Stimulated activated CD4-positive, alpha-beta T cell treated with anti-CD3 and anti-CD28 coated beads, Interleukin-1b, Interleukin-23, amount 100 ng/mL, for 24 hours (primary cell): ENCODE results near the gene TIPARP.
"Not testable (repeated sequence)": the region's sequence is repeated elsewhere in the genome, so short reads cannot be mapped to it uniquely, and the experiment has no call there.

Experiments used
- DNase-seq, 4 experiments: peaks; one replicate each; pipeline ENCODE4 v3.0.0-alpha.2; 2020; ENCODE audit warnings: low read depth in 4 of 4, low spot score in 1 of 4

Gene TIPARP

DNA sequence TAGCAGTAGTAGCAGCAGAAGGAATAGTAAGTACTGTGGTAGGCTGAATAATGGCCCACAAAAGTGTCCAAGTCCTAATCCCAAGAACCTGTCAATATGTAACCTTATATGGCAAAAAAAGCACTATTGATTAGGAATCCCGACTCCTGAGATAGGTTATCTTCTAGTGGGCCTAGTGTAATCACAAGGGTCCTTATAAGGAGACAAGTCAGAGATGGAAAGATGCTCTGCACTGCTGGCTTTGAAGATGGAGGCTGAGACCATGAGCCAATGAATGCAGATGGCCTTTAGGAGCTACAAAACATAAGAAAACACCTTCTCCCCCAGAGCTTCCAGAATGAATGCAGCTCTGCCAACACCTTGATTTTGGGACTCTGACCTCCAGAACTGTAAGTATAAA is 36.0 kb downstream of the TIPARP start:
- DNase-seq = no peak

DNA sequence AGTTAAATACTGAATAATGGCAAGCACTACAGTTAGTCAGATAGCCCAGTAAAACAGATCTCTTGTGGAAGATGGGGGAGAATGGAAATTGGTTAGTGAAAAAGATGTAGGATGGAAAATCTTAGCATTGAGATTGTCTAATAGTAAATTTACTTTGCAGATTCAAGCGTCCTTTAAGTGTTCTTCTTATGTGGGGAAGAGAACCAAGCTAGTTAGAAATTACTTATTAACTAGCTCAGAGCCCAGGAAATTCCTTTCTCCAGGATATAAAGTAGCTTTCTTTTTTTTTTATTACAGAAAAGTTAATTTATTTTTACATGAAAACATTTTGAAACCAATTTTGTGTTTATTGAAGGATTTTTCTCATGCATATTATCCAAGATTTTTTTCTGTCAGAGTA is 36.7 kb downstream of the TIPARP start:
- DNase-seq = no peak

GRCh38 chr3:156711944-156712343 is 37.6 kb downstream of the TIPARP start:
- not testable (repeated sequence) for DNase-seq

GRCh38 chr3:156716105-156716862 is 41.9 kb downstream of the TIPARP start:
- no peak for DNase-seq

DNA sequence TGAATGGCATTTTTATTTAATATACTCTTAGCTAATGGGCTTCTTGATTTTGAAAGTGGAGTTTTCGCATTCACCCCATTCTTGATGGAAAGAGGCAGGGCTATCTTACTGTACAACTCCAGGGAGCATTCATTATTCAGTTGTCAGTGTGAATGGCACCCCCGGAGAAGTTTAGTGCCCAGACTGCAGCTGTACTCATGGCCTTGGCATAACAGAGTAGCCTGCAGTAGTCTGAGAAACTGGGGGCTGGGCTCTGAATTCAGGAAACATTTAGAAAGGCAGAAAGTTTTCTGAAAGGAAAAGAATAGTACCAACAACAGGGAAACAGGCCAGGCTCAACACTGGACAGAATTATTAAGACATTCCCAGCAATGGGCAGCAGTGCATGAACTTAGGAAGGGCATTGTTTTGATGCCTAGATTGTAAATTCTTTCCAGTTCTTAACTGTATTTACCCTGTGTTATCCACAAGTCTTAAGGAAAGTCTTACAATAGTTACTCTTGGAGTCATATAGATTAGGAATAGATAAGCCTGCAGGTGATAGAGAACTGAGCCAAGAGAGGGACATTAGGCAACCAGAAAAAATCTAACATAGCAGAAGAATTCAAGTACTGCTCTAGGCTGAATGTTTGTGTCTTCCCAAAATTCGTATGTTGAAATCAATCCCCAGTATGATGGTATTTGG is 44.4 kb downstream of the TIPARP start:
- no peak for DNase-seq

GRCh38 chr3:156720826-156721225 is 46.4 kb downstream of the TIPARP start:
- DNase-seq = no peak

GRCh38 chr3:156721687-156722618 is 47.6 kb downstream of the TIPARP start:
- DNase-seq = no peak

DNA sequence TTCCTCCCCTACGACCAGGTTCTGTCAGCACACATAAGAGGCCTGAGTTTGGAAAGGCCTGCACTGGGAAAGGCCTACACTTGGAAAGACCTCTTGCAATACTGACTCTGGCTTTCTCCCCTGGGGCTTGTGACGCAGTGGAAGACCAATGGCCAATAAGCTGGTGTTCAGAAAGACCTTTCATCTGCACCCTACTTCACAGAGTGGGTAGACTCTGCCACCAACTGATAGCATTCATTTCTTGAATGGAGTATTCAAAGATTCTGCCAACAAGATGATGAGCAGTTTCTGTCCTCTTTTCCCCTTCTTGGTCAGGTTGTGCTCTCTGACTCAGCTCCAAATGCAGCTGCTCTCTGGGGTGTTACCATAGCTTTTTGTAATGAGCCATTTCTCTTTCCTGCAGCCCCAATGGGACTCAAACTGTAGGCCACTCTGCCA is 48.8 kb downstream of the TIPARP start:
- no peak for DNase-seq

DNA sequence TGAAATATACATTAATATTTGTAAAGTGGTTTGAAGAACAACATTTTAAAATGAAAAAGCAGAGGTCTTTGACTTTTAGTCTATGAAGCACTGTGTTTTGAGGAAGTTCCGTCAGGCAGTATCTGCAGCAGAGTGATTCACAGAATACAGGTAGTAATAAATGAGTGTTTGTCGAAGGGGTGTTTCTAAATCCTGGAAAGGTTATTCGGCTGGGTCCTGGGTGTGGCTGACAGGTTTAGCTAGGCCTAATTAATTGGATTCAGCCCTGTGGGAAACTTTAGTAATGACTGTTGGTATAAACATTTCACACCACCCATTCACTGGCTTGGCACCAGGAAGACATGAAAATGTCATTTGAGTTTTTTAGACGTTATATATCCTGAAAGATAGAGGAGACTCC is 51.3 kb downstream of the TIPARP start:
- DNase-seq = no peak

DNA sequence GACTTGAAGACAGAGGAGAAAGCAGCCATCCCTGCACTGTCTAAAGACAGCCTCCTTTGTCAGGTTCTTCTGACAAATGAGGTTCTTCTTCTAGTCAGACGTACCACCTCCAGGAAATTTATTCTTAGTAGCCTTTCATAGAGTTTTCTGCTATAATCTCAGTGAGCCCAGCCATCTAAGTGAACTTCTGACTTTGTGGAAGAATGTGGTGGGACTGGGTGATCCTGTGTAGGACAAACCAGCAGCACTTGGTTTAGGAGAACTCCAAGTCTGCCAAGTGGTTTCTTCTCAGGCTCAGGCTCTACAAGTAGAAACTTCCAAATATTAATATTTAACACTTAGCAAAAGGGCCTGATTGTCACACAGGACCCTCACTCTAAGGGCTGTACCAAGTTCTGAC is 52.1 kb downstream of the TIPARP start:
- DNase-seq = no peak

GRCh38 chr3:156727519-156728205 is 53.3 kb downstream of the TIPARP start:
- DNase-seq = no peak

DNA sequence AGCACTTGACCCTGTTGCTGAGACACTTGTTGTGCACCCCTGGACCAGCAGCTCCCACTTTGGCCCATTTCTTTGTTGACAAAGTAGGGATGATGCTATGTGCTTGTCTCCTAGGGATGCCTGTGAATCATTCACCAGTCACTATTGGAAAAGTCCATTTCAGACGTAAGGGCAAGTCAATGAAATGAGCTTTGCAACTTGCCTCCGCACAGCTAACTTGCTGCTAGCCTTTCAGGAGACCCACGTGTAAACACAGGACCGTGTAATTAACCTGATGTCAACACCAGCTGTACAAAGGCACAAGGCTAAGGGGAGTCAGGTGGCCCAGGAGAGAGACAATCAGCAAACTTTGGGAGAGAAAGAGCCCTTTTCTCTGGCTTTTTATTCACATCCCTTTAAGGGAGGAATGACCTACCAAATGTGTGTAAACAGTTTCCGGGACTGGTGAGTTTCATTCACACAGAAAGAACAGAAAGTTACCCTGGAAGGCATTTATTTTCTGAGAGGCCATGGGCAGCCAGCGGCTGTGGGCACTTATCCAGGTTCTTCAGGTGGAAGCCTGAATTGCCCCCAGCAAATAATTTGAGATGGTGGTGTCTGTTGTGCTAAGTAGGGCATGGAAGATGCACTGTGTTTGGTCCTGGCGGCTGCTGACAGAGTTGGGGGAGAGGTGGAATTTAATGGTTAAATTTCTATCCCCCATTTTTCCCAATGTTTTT is 54.0 kb downstream of the TIPARP start:
- DNase-seq = no peak

DNA sequence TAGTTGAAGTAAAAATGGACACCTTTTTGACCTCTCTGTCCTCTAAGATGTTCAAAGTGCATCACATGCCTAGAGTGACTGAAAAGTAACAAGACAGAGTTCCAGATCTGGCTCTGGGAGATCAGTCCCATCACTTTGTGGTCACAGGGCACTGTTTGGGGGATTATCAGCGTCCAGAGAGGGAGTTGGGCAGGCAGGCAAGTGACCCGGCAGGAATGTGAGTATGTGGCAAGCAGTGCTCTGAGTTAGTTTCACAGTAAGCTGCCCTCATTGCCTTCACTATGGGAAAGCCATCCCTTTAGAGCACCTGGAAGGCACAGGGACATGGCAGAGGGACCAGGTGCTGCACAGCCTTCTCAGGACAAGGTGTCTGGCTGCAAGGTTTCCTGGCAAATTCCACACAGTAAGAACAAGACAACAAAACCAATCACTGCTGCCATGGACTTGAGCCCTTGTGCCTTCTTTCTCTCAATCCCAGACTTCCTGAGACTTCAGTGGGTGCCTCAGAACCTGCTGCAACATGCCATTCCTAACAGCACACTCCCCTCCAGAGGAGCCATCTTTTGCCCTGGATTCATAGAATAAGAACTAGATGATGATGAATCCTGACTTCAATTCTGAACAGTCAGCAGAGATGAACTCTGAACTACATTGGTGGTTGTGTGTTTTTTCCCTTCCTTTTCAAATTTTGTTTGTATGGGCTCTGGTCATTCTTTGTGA is 55.2 kb downstream of the TIPARP start:
- DNase-seq = no peak

DNA sequence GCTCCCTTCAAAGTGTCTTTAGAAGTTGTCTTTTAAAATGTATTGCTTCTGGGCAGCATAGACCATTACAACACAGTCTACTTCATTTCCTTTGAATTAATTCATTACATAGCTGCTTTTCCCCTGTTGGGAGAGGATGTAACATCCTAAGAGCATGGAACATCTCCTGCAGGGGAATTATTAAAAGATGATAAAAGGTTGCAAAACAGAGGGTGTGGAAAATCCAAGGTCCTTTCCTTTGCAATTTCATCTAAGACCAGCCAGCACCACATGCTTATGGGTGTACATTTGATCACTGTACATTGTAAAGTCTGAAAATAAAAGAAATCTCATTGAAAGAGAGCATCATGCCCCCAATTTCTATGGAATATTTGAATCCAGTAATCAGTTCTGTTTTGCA is 57.4 kb downstream of the TIPARP start:
- DNase-seq = no peak

GRCh38 chr3:156732261-156732660 is 57.9 kb downstream of the TIPARP start:
- no peak for DNase-seq

DNA sequence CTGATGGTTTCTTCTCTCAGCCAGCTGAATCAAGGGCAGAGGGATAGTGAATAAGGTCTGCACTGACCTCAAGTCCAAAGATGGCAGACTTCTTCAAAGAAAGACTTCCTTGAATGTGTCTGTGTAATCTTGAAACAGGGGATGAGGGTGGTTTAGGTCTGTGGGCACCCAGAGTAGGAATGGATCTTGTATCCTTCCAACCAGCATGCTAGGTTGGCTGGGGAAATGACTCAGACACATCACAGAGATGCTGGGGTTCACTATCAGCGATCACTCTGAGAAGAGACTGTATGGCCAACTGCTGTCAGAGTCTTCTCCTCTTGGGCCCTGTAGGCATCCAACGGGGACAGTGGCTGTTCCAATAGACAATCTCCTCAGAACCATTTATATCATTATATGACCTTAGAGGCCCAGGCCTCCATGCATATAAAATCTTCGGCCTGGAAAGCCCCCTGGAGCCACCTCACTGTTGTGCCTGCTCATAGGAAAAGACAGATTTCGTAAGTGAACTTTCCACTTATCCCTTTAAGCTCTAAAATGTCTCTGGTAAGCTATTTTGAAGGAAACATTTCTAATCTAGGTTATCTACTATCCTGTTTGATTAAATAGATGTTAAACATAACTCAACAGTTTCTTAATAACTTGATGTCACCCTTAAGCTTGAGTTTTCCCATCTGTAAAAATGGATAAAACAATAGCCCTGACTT is 58.5 kb downstream of the TIPARP start:
- no peak for DNase-seq

GRCh38 chr3:156734661-156735060 is 60.3 kb downstream of the TIPARP start:
- DNase-seq = not testable (repeated sequence)

DNA sequence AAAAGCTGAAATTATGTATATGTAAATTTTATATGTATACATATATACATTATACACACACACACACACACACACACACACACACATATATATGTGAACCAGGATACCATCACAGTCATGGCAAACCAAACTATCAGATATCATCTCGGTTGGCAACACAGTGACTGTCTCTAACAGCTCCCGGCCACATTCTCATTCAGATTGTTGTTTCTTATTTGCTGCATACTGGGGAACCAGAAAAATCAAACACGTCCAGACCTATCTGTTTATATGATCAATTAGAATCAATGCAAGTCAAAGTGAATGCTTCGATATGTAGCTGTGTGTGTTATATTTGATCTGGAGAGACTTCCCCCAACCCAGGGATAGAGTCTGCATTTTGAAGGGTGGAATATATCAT is 61.1 kb downstream of the TIPARP start:
- DNase-seq = no peak

DNA sequence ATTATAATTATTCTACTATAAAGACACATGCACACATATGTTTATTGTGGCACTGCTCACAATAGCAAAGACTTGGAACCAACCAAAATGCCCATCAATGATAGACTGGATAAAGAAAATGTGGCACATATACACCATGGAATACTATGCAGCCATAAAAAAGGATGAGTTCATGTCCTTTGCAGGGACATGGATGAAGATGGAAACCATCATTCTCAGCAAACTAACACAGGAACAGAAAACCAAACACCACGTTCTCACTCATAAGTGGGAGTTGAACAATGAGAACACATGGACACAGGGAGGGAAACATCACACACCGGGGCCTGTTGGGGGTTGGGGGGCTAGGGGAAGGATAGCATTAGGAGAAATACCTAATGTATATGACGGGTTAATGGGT is 62.7 kb downstream of the TIPARP start:
- DNase-seq = not testable (repeated sequence)
